B cell (primary cell): ENCODE measurements around the gene PIK3C2G. TPM values are rescaled to one million over a fixed set of nuclear protein-coding genes. Genes with fewer than 3 reads are reported as not detected.

Experiments
- ATAC-seq: fragments of 200-7000 bp; cut with Tn5 transposase; one replicate; pipeline ENCODE4 v1.10.0; 2021; ENCODE audit warnings: low read depth, mild to moderate bottlenecking, moderate number of reproducible peaks, moderate library complexity
- CTCF ChIA-PET: fragments of 350-600 bp; sonication (Branson Sonifier 250); formaldehyde crosslinking; loops from one replicate; lab custom pipeline; 2021; ENCODE audit warnings: antibody characterized with exemption, inconsistent platforms; lab: Charles Lee
- POLR2A ChIA-PET: fragments of 350-600 bp; sonication (Branson Sonifier 250); formaldehyde crosslinking; loops from one replicate; lab custom pipeline; 2021; ENCODE audit warnings: antibody characterized with exemption; lab: Charles Lee
- DNase-seq: peaks from one replicate; pipeline ENCODE4 v3.0.0; 2013
- H2AFZ ChIP-seq: 2 replicates; pipeline ENCODE4 v1.6.1; 2012; ENCODE audit warnings: mild to moderate bottlenecking, low read depth, low read length; ENCODE audit not compliant: insufficient read depth, poor library complexity, severe bottlenecking
- H3K27ac ChIP-seq, 2 donors: 1 replicate in 1 of 2; 2 replicates in 1 of 2; pipeline ENCODE4 v1.5.1; 2012 to 2013; ENCODE audit warnings: low read length in 2 of 2, mild to moderate bottlenecking in 2 of 2, moderate library complexity in 1 of 2
- H3K27me3 ChIP-seq, 4 experiments: fragments of 200-600 bp in 1 of 4; sonication (generic) in 1 of 4; replicated peaks in 1 of 4; 1 replicate in 2 of 4; 2 replicates in 2 of 4; pipeline versions ENCODE4 v1.6.1 to v1.7.0; 2013 to 2016; ENCODE audit warnings: low read length in 3 of 4, mild to moderate bottlenecking in 2 of 4, mixed read lengths in 1 of 4, moderate library complexity in 1 of 4; ENCODE audit not compliant: insufficient read depth in 4 of 4, control insufficient read depth in 3 of 4; ENCODE audit errors: control extremely low read depth in 1 of 4
- H3K36me3 ChIP-seq, 2 experiments: replicated peaks in 1 of 2; 1 replicate in 1 of 2; 2 replicates in 1 of 2; pipeline versions ENCODE4 v1.6.1 to v1.7.1; 2013; ENCODE audit warnings: low read length in 1 of 2; ENCODE audit not compliant: insufficient read depth in 2 of 2, control insufficient read depth in 1 of 2; ENCODE audit errors: control extremely low read depth in 1 of 2, extremely low read depth in 1 of 2
- H3K4me1 ChIP-seq, 2 donors: fragments of 200-600 bp in 1 of 2; sonication (generic) in 1 of 2; 1 replicate in 1 of 2; 2 replicates in 1 of 2; pipeline versions ENCODE4 v1.5.1 to v1.6.1; 2013 to 2017; ENCODE audit warnings: low read length in 2 of 2; ENCODE audit not compliant: control insufficient read depth in 2 of 2, insufficient read depth in 2 of 2
- H3K4me2 ChIP-seq: replicated peaks from 2 replicates; pipeline ENCODE3; 2012; ENCODE audit warnings: mild to moderate bottlenecking, low read depth, low read length; ENCODE audit not compliant: poor library complexity, severe bottlenecking
- H3K4me3 ChIP-seq, 5 experiments: fragments of 200-600 bp in 1 of 5; sonication (generic) in 1 of 5; 1 replicate in 3 of 5; 2 replicates in 2 of 5; pipeline versions ENCODE4 v1.5.1 to v1.7.0; 2011 to 2016; ENCODE audit warnings: low read length in 4 of 5, mild to moderate bottlenecking in 4 of 5, low read depth in 2 of 5, control low read depth in 1 of 5, moderate library complexity in 1 of 5; ENCODE audit not compliant: insufficient read depth in 1 of 5; ENCODE audit errors: control extremely low read depth in 1 of 5, extremely low read depth in 1 of 5
- H3K79me2 ChIP-seq: fragments of 200-600 bp; sonication (generic); one replicate; pipeline ENCODE4 v1.6.0; 2016; ENCODE audit warnings: low read length; ENCODE audit not compliant: control insufficient read depth, insufficient read depth
- H3K9ac ChIP-seq: fragments of 200-600 bp; sonication (generic); 2 replicates; pipeline ENCODE4 v1.6.1; 2017; ENCODE audit warnings: mild to moderate bottlenecking, low read length, moderate library complexity
- H3K9me3 ChIP-seq, 3 donors: one replicate each; pipeline versions ENCODE4 v1.6.1 to v1.7.1; 2013; ENCODE audit warnings: low read length in 2 of 3; ENCODE audit not compliant: control insufficient read depth in 2 of 3, insufficient read depth in 1 of 3; ENCODE audit errors: control extremely low read depth in 1 of 3
- H4K20me1 ChIP-seq: 2 replicates; pipeline ENCODE4 v1.6.0; 2012; ENCODE audit warnings: mild to moderate bottlenecking, low read length; ENCODE audit not compliant: insufficient read depth, control insufficient read depth, poor library complexity, severe bottlenecking
- H3K27ac Mint-ChIP-seq: one replicate; pipeline ENCODE4 v1.8.0; 2021; ENCODE audit warnings: mixed read lengths
- H3K27me3 Mint-ChIP-seq: one replicate; pipeline ENCODE4 v1.8.0; 2021; ENCODE audit warnings: mixed read lengths
- H3K4me1 Mint-ChIP-seq: one replicate; pipeline ENCODE4 v1.8.0; 2021; ENCODE audit warnings: mixed read lengths
- H3K4me3 Mint-ChIP-seq: one replicate; pipeline ENCODE4 v1.8.0; 2021; ENCODE audit warnings: mixed read lengths
- H3K9me3 Mint-ChIP-seq: one replicate; pipeline ENCODE4 v1.8.0; 2022; ENCODE audit warnings: mixed read lengths; ENCODE audit not compliant: insufficient read depth
- EZH2 ChIP-seq: IDR thresholded peaks from 2 replicates; pipeline ENCODE4 v1.6.1; 2012; ENCODE audit warnings: borderline replicate concordance, low read depth, mild to moderate bottlenecking, moderate library complexity, low read length; ENCODE audit not compliant: insufficient read depth, poor library complexity, severe bottlenecking
- WGBS: methylation state at CpG from one replicate; pipeline ENCODE4 v1.1.5; 2013; ENCODE audit warnings: missing lambda C conversion rate; ENCODE audit not compliant: insufficient coverage; 5-methylcytosine and 5-hydroxymethylcytosine counted together
- intact Hi-C: fragments of 100-400 bp; cut with micrococcal nuclease; formaldehyde crosslinking; loops from one replicate; pipeline ENCODE4 v1.10.0; 2022
- polyA plus RNA-seq: library from polyadenylated mRNA; depleted of rRNA; stranded (reverse); fragments of >200 nt; gene quantifications from 2 replicates; pipeline ENCODE4 v1.2.3, GENCODE V29; 2012
- total RNA-seq, 2 donors: library from RNA; stranded (reverse); fragments of 120-200 nt in 1 of 2; gene quantifications; 1 replicate in 1 of 2; 2 replicates in 1 of 2; pipeline versions ENCODE4 v1.2.3 to v1.2.4, GENCODE V29; 2013 to 2022
- TF ChIP-seq, protein P1 (sequence below): fragments of 200-600 bp; IDR thresholded peaks from one replicate; pipeline ENCODE4 v1.8.0; 2022; ENCODE audit warnings: antibody characterized with exemption, mild to moderate bottlenecking

Gene PIK3C2G
- total and polyA plus RNA-seq, 2 donors (not counting 1 experiment from before 2014, with no cell fraction given) = not detected

DNA sequence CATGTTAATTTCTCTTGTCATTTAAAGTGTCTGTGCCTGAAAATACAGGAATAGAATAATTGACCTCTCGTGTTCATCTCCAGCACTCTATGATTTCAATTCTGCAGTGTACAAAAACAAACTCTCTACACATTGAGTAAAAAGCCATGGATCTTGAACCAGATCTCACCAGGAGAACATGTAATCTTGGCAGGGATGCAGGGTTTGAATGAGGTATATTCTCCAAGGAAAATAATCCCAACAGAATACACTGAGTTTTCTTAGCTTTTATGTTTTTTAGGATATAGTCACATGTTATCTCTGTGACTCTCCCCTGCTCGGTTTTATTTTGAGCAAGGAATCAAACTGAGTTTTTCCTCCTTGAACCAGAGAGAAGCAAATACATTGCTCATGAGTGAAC lies 224.7 kb downstream of the PIK3C2G start:
- H3K79me2 ChIP-seq = no peaks in the 10 kb centered on the region
- no CpG with 5 or more reads among the region's 2 CpGs for WGBS
- H3K4me1 Mint-ChIP-seq = no peaks in the 10 kb centered on the region
- DNase-seq (no peak), ATAC-seq (no peak)
- TF ChIP-seq EZH2 = no peak
- TF ChIP-seq, protein P1, sequence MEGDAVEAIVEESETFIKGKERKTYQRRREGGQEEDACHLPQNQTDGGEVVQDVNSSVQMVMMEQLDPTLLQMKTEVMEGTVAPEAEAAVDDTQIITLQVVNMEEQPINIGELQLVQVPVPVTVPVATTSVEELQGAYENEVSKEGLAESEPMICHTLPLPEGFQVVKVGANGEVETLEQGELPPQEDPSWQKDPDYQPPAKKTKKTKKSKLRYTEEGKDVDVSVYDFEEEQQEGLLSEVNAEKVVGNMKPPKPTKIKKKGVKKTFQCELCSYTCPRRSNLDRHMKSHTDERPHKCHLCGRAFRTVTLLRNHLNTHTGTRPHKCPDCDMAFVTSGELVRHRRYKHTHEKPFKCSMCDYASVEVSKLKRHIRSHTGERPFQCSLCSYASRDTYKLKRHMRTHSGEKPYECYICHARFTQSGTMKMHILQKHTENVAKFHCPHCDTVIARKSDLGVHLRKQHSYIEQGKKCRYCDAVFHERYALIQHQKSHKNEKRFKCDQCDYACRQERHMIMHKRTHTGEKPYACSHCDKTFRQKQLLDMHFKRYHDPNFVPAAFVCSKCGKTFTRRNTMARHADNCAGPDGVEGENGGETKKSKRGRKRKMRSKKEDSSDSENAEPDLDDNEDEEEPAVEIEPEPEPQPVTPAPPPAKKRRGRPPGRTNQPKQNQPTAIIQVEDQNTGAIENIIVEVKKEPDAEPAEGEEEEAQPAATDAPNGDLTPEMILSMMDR = no peak
- H2AFZ ChIP-seq = no peak overlapping the region
- no peak overlapping the region for H3K4me3 Mint-ChIP-seq
- H3K4me2 ChIP-seq = no peak overlapping the region
- no peaks in the 10 kb centered on the region for H3K9me3 ChIP-seq
- no peaks in the 10 kb centered on the region for H3K4me1 ChIP-seq
- no peak overlapping the region for H3K4me3 ChIP-seq
- no peaks in the 10 kb centered on the region for H4K20me1 ChIP-seq
- H3K27ac ChIP-seq = no peak overlapping the region
- H3K27me3 ChIP-seq = no peaks in the 10 kb centered on the region
- H3K9ac ChIP-seq = no peak overlapping the region
- H3K9me3 Mint-ChIP-seq = peaks cover 5% of the 10 kb centered on the region
- no peaks in the 10 kb centered on the region for H3K27me3 Mint-ChIP-seq
- intact Hi-C loops = no loop called here
- no peak overlapping the region for H3K27ac Mint-ChIP-seq
- CTCF ChIA-PET = no interaction called here
- no peaks in the 10 kb centered on the region for H3K36me3 ChIP-seq
- POLR2A ChIA-PET = no interaction called here

DNA sequence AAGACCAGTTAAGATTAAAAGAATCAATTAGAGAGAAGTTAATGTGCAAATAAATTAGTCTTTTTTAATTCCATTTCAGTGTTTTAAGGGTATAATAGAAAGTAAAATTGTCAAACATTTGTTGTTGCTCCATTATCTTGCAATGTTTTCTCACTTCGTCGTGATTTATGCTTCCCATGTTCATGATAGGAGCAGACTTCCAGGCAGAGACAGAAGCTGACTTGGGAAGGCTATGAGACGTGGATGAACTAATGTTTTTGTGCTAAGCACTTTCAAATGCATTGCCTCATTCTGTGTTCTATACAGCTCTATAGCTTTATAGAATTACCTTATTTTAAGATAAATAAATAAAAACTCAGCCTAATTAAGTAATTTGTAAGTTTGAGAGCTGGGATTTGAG lies 226.2 kb downstream of the PIK3C2G start:
- H3K27ac ChIP-seq = no peak overlapping the region
- DNase-seq (no peak), ATAC-seq (no peak)
- Mint-ChIP-seq H3K4me1 (no peaks in the 10 kb centered on the region), H3K9me3 (peaks cover 5% of the 10 kb centered on the region), H3K4me3 (no peak overlapping the region), H3K27ac (no peak overlapping the region), H3K27me3 (no peaks in the 10 kb centered on the region)
- ChIA-PET CTCF (no interaction called here), POLR2A (no interaction called here)
- H3K4me3 ChIP-seq = no peak overlapping the region
- intact Hi-C loops = no loop called here
- no peaks in the 10 kb centered on the region for H3K79me2 ChIP-seq
- no peak overlapping the region for H3K4me2 ChIP-seq
- H2AFZ ChIP-seq = no peak overlapping the region
- no peaks in the 10 kb centered on the region for H3K9me3 ChIP-seq
- WGBS = 100% methylated on average over 2 of the region's 3 CpGs
- H3K9ac ChIP-seq = no peak overlapping the region
- H3K36me3 ChIP-seq = no peaks in the 10 kb centered on the region
- H4K20me1 ChIP-seq = no peaks in the 10 kb centered on the region
- H3K27me3 ChIP-seq = no peaks in the 10 kb centered on the region
- no peak for TF ChIP-seq EZH2
- TF ChIP-seq, protein P1 = no peak
- H3K4me1 ChIP-seq = no peaks in the 10 kb centered on the region
